Hematopoietic multipotent progenitor cell treated with erythropoietin and hydrocortisone succinate and interleukin-3 and kit ligand, for 8 days (in vitro differentiated cells): ENCODE measurements around the gene DUSP21.
A peak's percentile ranks its signal among the peaks of the same experiment; 100 is the strongest.
"Not testable (repeated sequence)": the region's sequence is repeated elsewhere in the genome, so short reads cannot be mapped to it uniquely, and the experiment has no call there.

Source experiments
- DNase-seq: peaks from one replicate; pipeline ENCODE4 v3.0.0-alpha.2; 2015

DUSP21 gene

GRCh38 chrX:44843753-44844152 is at the start of gene DUSP21:
Gene DUSP21 (plus strand): TSS chrX:44844021. CDS start chrX:44844133, 112 bp downstream.
- peak; percentile 63 for DNase-seq

GRCh38 chrX:44795945-44796450 is 47.8 kb upstream of the DUSP21 start:
- DNase-seq = no peak

GRCh38 chrX:44802613-44803012 is 41.2 kb upstream of the DUSP21 start:
- no peak for DNase-seq

- no peak for DNase-seq
Measured at GRCh38 chrX:44815681-44816080, 28.1 kb upstream of the DUSP21 start.

GRCh38 chrX:44816367-44816766 is 27.5 kb upstream of the DUSP21 start:
- DNase-seq = no peak

GRCh38 chrX:44817029-44817428 is 26.8 kb upstream of the DUSP21 start:
- DNase-seq = no peak

GRCh38 chrX:44822601-44823000 is 21.2 kb upstream of the DUSP21 start:
- no peak for DNase-seq

- DNase-seq = not testable (repeated sequence)
Measured at GRCh38 chrX:44823193-44823592, 20.6 kb upstream of the DUSP21 start.

GRCh38 chrX:44828008-44828605 is 15.7 kb upstream of the DUSP21 start:
- DNase-seq = no peak

- no peak for DNase-seq
Measured at GRCh38 chrX:44829832-44830231, 14.0 kb upstream of the DUSP21 start.

- DNase-seq = no peak
Measured at GRCh38 chrX:44842550-44843317, 1.1 kb upstream of the DUSP21 start.

GRCh38 chrX:44843318-44843702 is 511 bp upstream of the DUSP21 start:
- peak; percentile 91 for DNase-seq

GRCh38 chrX:44844204-44844603 is 383 bp downstream of the DUSP21 start:
- no peak for DNase-seq

- DNase-seq = not testable (repeated sequence)
Measured at GRCh38 chrX:44850891-44851290, 7.1 kb downstream of the DUSP21 start.

- DNase-seq = peak; percentile 24
Measured at GRCh38 chrX:44871114-44871645, 27.4 kb downstream of the DUSP21 start.

- peak; percentile 49 for DNase-seq
Measured at GRCh38 chrX:44871931-44872820, 28.4 kb downstream of the DUSP21 start.

GRCh38 chrX:44872821-44873414 is 29.1 kb downstream of the DUSP21 start, which contains the start of gene KDM6A:
Gene KDM6A (plus strand): TSS chrX:44873188. CDS start chrX:44873552, 364 bp downstream.
- peak; percentile 94 for DNase-seq

GRCh38 chrX:44873415-44874276 is 29.8 kb downstream of the DUSP21 start:
- peak; percentile 44 for DNase-seq

GRCh38 chrX:44874420-44875184 is 30.8 kb downstream of the DUSP21 start:
- peak; percentile 71 for DNase-seq

GRCh38 chrX:44875185-44875489 is 31.3 kb downstream of the DUSP21 start:
- no peak for DNase-seq

GRCh38 chrX:44876086-44876485 is 32.3 kb downstream of the DUSP21 start:
- no peak for DNase-seq
